Activated T-helper 1 cell treated with anti-CD3 and anti-CD28 coated beads, Interleukin-12 subunit alpha, Interleukin-12 subunit beta, Interleukin-2, Interleukin-4 antibody, amounts not matched to agents 30 ng/mL and 10 ng/mL and 1 ng/mL, durations not matched to agents 14 hours and 24 hours and 36 hours (primary cell): ENCODE data around the gene MN1. TPM values are rescaled to one million over a fixed set of nuclear protein-coding genes. Genes with fewer than 3 reads are reported as not detected.
A peak's percentile ranks its signal among the peaks of the same experiment; 100 is the strongest.

Experiments used
- DNase-seq: peaks from one replicate; pipeline ENCODE4 v3.0.0; 2021; ENCODE audit warnings: low spot score
- H3K27ac Mint-ChIP-seq: one replicate; pipeline ENCODE4 v1.8.0; 2021; ENCODE audit warnings: mild to moderate bottlenecking, mixed read lengths
- H3K27me3 Mint-ChIP-seq: one replicate; pipeline ENCODE4 v1.8.0; 2022; ENCODE audit warnings: mild to moderate bottlenecking, moderate library complexity, mixed read lengths; ENCODE audit not compliant: insufficient read depth
- H3K36me3 Mint-ChIP-seq: one replicate; pipeline ENCODE4 v1.8.0; 2021; ENCODE audit warnings: low read depth, mixed read lengths
- H3K4me1 Mint-ChIP-seq: one replicate; pipeline ENCODE4 v1.8.0; 2021; ENCODE audit warnings: low read depth, mixed read lengths
- H3K4me3 Mint-ChIP-seq: one replicate; pipeline ENCODE4 v1.8.0; 2021; ENCODE audit warnings: mild to moderate bottlenecking, moderate library complexity, mixed read lengths
- H3K9me3 Mint-ChIP-seq: one replicate; pipeline ENCODE4 v1.8.0; 2021; ENCODE audit warnings: mixed read lengths
- intact Hi-C: fragments of 100-400 bp; cut with micrococcal nuclease; formaldehyde crosslinking; loops from one replicate; pipeline ENCODE4 v1.15.1; 2024
- total RNA-seq: library from RNA; stranded (reverse); gene quantifications from 2 replicates; pipeline ENCODE4 v1.2.3, GENCODE V29; 2022

The MN1 gene
- total RNA-seq, 1 donor from 2014 or later = 0.08 TPM

DNA sequence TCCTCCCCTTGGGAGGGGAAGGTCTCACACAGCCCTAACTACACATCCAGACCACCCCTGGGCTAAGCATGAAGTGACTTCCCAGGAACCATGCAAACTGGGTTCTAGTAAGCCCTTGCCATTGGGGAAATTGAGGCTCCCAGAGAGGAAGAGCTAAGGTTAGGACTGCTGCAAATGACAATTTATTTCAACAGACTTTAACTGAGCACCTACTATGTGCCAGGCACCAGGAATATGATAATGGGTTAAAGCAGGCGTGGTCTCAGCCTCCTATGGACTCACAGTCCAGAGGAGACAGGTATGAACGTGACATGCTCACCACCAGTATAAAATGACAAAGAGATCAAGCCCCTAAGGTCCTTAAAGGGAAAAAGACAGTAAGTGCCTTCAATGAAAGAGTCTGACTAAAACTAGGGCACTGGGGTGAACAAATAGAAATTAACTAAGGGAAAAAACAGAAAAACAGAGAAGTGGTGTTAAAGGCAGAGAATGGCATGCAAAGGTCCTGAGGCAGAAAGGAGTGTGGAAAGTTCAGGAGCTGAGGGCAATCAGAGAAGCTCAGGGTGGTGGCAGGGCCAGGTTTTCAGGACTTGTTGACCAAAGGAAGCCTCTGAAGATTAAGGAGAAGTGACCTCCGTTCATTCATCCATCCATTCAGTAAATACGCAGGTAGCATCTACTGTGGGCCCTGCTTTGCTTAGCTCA lies 14.4 kb upstream of the MN1 start:
- H3K9me3 Mint-ChIP-seq = no peaks in the 10 kb centered on the region
- H3K36me3 Mint-ChIP-seq = no peaks in the 10 kb centered on the region
- intact Hi-C loops = no loop called here
- H3K4me1 Mint-ChIP-seq = no peaks in the 10 kb centered on the region
- no peaks in the 10 kb centered on the region for H3K27me3 Mint-ChIP-seq
- DNase-seq = no peak
- H3K4me3 Mint-ChIP-seq = no peak overlapping the region
- H3K27ac Mint-ChIP-seq = no peak overlapping the region

DNA sequence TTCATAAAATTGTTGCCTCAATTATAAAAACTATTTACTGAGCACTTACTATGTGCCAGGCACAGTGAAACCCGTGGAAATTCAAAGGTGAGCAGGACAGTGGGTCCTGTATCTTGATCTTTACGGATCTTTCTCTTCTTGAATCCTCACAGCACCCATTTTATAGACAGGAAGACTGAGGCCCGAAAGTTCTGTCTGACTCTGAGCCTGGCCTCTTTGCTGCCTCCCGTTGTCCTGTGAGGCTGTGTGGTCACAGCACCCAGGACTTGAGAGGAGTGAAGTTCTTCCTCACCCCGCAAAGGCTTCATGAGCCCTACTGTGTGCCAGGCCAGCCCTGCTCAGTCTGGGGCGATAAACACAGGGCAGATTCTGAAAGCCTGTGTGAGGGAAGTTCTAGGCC lies 13.4 kb upstream of the MN1 start:
- no peaks in the 10 kb centered on the region for H3K4me1 Mint-ChIP-seq
- peaks cover 1% of the 10 kb centered on the region for H3K27me3 Mint-ChIP-seq
- no peak for DNase-seq
- no peak overlapping the region for H3K27ac Mint-ChIP-seq
- intact Hi-C loops = no loop called here
- no peaks in the 10 kb centered on the region for H3K9me3 Mint-ChIP-seq
- H3K4me3 Mint-ChIP-seq = no peak overlapping the region
- H3K36me3 Mint-ChIP-seq = no peaks in the 10 kb centered on the region

DNA sequence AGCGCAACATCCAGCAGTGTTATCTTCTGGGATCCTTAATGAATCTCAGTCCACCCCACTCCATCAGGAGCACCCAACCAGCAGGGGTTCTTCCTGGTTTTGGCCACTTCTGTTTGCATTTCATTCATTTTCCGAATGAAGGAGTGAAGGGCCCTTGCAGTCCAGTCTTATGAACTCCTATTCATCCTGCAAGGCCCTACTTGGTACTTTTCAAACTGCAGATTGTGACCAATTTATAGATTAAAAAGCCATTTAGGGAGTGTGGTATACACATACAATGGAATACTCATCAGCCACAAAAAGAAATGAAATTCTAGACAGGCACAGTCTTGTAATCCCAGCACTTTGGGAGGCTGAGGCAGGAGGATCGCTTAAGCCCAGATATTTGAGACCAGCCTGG lies 10.2 kb upstream of the MN1 start:
- Mint-ChIP-seq H3K27me3 (peaks cover 5% of the 10 kb centered on the region), H3K36me3 (no peaks in the 10 kb centered on the region), H3K4me3 (no peak overlapping the region), H3K27ac (no peak overlapping the region), H3K9me3 (no peaks in the 10 kb centered on the region), H3K4me1 (no peaks in the 10 kb centered on the region)
- intact Hi-C loops = no loop called here
- DNase-seq = no peak

DNA sequence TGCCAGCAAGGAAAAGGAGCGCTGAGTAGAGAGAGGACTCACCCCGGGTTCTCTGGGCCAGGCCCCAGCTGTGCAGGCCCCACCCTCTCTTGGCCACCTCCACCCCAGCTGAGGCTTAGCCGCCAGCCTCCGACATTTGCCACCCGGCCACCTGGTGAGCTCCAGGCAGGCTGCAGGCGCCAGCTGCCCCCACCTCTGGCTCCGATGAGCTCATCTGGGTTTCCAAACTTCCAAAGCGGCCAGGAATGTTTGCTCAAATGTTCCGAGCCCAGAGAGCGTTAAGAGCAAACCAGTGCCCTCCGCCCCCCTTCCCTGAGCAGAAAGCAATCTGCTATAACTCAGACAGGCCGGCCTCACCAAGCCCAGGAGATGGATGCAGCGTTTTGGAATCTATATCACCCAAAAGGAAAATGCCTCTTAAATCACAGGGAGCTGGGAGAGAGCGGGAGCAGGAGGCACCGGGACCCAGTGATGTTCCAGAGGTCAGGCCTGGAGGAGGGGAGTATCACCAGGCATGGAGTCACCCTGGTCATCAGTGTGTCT lies 9.1 kb upstream of the MN1 start:
- Mint-ChIP-seq H3K4me3 (no peak overlapping the region), H3K27me3 (peaks cover 6% of the 10 kb centered on the region), H3K36me3 (no peaks in the 10 kb centered on the region), H3K9me3 (no peaks in the 10 kb centered on the region), H3K27ac (no peak overlapping the region), H3K4me1 (no peaks in the 10 kb centered on the region)
- no peak for DNase-seq
- intact Hi-C loops = no loop called here

DNA sequence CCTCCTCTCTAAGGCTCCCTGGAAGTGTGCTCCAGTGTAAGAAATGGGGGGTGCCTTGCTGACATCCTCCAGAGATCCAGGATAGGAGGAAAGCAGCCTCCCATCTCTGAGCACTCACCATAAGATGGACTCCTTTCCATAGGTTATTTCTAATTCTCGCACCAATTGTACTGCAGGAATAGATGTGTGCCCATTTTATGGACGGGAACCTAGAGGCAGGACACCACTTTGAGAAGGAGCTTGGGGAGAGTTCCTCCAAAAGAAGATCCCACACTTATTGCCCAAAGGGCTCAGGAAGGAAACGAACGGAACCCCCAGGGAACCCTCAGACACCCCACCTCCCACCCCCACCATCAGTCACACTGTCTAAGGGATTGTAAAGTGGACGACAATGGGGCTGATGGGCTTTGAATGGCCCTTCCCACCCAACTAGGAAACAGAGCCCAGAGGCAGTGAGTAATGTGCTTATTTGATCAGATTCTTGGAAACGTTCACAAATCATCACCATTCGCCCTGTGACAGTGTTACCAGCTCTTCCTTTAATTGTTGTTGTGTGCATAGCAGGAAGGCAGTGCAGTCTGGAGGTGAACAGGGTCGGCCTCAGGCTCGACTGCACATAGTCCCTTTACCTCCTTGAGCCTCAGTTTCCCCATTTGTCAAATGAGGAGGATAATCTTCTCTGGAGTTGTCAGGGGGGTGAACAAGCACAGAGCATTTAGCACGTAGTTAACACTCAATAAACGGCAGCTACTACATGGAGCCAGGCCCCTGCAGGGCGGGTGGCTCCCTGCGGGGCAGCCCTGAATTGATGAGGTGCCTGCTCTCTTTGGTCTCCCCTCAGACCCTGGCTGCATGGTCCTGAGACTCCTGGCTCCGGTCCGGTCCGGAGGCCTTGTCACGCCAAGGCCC lies 8.4 kb upstream of the MN1 start:
- H3K4me3 Mint-ChIP-seq = no peak overlapping the region

DNA sequence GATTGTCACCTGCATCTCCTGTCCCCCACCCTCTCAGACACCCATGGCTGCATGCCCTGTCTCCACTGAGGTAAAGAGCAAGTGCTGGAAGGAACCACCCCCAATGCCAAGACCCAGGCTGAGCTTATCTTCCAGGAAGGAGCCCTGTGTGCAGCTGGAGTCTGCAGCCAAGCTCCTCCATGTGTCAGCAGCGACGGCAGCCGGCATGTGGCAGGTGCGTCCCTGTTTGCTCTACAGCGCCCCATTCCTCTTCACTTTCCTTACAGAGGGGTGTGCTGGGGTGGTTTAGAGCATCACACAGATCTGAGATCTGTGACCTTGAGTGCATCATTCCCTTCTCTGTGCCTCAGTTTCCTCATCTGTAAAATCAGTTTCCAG lies 7.7 kb upstream of the MN1 start:
- no peaks in the 10 kb centered on the region for H3K9me3 Mint-ChIP-seq
- intact Hi-C loops = no loop called here

More for the DNA sequence above, 8.4 kb upstream of the MN1 start:
- Mint-ChIP-seq H3K27me3 (peaks cover 14% of the 10 kb centered on the region), H3K4me1 (no peaks in the 10 kb centered on the region), H3K9me3 (no peaks in the 10 kb centered on the region), H3K27ac (no peak overlapping the region), H3K36me3 (no peaks in the 10 kb centered on the region)
- intact Hi-C loops = no loop called here
- no peak for DNase-seq

DNA sequence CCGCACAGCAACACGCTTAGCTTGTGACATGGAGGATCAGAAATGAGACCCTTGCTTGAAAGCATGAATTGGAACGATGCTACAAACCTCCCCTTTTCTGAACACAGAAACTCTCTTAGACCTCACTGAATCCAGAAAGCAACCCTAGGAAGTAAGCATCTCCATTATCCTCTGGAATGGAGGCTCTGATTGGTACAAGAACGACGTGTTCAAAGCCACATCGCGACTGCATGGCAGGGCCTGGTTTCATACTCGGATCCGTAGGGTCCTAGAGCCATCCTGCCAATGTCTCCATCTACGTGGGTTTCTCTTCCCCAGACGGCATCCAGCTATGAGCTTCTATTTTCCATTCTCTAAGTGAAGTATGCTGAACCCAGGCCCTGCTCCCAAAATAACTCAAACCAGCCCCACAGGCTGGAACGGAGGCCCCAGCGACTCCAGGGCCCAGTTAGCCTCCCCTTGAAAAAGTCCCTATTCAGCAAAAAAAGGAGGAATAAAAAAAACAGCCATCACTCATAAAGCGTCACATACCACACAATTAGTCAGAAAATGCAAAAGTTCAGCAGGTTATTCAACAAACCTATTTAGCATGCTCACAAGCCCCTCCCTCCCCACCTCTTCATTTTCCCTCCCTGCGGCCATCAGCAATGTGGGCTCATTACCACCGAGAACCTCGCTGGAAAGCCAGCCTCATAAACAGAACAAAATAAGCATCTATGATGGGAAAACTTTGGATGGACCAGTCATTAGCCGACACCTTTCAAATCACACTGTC lies 7.1 kb upstream of the MN1 start:
- Mint-ChIP-seq H3K27ac (no peak overlapping the region), H3K4me1 (peaks cover 5% of the 10 kb centered on the region), H3K9me3 (no peaks in the 10 kb centered on the region), H3K36me3 (no peaks in the 10 kb centered on the region), H3K27me3 (peaks cover 24% of the 10 kb centered on the region), H3K4me3 (no peak overlapping the region)
- no peak for DNase-seq
- intact Hi-C loops = no loop called here

More for the DNA sequence above, 7.7 kb upstream of the MN1 start:
- DNase-seq = no peak
- Mint-ChIP-seq H3K4me1 (peaks cover 5% of the 10 kb centered on the region), H3K27me3 (peaks cover 20% of the 10 kb centered on the region), H3K36me3 (no peaks in the 10 kb centered on the region), H3K27ac (no peak overlapping the region), H3K4me3 (no peak overlapping the region)

DNA sequence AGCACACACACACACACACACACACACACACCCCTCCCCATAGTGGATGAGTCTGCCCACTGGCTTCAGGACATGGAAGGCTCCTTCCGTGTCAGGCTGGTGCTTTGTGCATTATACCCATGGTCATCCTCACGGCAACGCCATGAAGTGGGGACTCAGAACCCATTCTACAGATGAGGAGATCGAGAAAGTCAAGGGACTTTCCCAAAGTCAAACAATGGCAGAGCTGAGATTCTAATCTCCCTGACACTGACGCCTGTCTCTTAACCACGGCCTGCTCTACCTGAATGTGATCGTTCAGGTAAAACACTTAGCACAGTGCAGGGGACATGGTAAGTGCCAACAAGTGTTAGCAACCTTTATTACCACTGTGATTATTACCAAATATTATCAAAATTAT lies 4.3 kb upstream of the MN1 start:
- Mint-ChIP-seq H3K36me3 (no peaks in the 10 kb centered on the region), H3K4me3 (no peak overlapping the region), H3K9me3 (no peaks in the 10 kb centered on the region), H3K27ac (no peak overlapping the region), H3K4me1 (peaks cover 13% of the 10 kb centered on the region), H3K27me3 (peaks cover 40% of the 10 kb centered on the region)
- intact Hi-C loops = loop anchor here (2.0 kb wide), 2 partner anchors 1049 to 1127 kb away; no protein-coding TSS in a partner anchor
- DNase-seq = no peak

DNA sequence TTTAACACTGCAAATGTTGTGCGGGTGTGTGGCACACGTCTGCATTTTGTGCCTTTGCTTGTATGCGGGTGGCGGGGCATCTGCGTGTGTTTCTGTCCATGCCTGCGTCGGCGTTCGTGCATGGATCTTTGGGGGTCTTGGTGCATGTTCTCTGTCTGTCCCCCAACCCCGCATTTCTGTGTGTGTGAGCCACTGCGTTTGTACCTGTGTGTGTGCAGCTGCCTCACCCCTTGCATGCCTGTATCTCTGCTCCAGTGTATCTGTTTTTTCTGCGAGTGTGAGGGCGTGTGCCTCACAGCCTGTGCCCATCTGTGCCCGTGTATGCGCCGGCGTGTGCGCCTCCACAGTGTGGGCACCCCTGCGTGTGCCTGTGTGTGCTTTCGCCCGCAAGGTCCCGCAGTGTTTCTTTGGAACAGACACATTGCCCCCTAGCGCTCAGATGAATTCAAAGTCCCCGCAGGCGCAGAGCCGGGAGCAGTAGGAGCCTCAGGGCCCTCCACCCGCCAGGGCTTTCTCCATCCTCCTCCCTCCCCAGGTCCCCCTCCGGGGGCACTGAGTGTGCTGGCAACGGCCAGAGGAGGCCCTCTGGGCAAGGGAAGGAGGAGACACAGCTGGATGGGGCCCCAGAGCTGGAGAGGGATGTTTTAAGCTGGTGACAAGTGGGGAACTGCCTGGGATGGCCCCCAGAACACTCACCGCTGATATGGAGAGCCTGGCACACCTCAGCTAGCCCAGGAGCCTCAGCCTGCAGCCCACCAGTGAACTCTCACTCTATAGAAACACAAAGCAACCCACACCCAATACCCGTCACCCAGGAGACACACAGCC lies 3.1 kb upstream of the MN1 start:
- no peak overlapping the region for H3K27ac Mint-ChIP-seq
- intact Hi-C loops = loop anchor here (2.0 kb wide), 2 partner anchors 1048 to 1126 kb away; no protein-coding TSS in a partner anchor
- H3K9me3 Mint-ChIP-seq = no peaks in the 10 kb centered on the region
- peaks cover 38% of the 10 kb centered on the region for H3K27me3 Mint-ChIP-seq
- peak; percentile 14 for DNase-seq
- no peaks in the 10 kb centered on the region for H3K36me3 Mint-ChIP-seq
- peaks cover 13% of the 10 kb centered on the region for H3K4me1 Mint-ChIP-seq
- H3K4me3 Mint-ChIP-seq = peak overlapping the region; percentile 53

DNA sequence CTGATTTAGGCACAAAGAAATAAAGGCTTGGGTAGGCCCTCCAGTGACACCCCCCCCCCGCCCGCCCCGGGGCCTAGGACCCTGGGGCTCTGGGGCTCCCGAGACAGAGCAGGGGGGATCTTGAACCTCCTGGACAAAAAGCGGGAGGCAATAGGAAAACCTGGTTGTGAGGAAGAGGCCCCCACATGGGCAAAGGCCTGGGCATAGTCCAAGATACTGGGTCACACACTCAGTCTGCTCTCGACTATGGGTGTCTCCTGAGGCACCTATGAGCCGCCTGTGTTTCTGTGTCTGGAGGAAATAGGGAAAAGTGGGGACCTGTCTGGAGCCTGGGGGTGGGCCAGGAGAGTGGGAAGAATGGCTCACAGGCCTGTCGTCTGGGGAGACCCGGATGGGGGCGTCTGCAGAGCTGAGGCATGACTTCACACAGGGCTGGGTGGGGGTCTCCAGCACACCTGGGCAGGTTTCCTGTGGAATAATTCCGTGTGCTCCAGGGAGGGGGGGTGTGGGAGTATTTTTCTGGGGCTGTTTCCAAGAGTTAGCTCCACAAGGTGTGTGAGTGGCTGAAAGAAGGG lies 2.4 kb upstream of the MN1 start:
- Mint-ChIP-seq H3K4me1 (peaks cover 13% of the 10 kb centered on the region), H3K36me3 (no peaks in the 10 kb centered on the region), H3K27me3 (peaks cover 40% of the 10 kb centered on the region), H3K9me3 (no peaks in the 10 kb centered on the region), H3K27ac (no peak overlapping the region), H3K4me3 (no peak overlapping the region)
- intact Hi-C loops = loop anchor here (2.0 kb wide), 2 partner anchors 1047 to 1125 kb away; no protein-coding TSS in a partner anchor
- DNase-seq = no peak

DNA sequence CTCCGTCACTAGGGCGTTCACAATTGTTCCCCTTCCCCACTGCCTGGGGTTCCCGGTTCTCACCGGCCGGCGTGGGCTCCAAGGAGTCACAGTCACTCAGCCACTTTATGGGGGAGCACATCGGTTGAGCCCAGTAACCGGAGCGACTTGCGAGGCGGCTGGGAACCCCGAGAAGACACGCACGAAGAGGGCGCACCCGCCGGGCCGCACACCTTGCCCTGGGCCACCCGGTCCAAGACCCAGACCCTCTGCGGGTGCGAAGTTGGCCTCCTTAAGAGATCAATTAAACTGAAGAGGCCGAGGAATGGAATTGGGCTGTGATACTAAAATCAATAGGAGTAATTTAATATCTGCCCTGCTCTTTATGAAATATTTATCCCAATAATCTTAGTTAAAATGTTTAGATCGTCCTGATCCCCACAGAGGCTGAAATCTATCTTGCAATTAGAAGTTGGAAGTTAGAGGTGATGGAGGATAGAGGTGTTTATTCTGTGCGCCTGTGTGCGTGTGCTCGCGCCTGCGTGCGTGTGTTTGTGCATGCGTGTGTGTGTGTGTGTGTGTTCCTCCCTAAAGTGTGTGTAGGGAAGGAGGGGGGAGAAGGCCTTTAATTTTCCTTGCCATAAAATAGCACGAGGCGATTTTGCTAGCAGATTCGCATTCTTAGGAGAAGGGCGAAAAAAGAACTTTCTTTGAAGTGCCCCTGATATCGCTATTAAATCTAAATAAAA lies 954 bp upstream of the MN1 start:
- DNase-seq = no peak
- H3K27ac Mint-ChIP-seq = no peak overlapping the region
- H3K36me3 Mint-ChIP-seq = no peaks in the 10 kb centered on the region
- H3K4me1 Mint-ChIP-seq = peaks cover 13% of the 10 kb centered on the region
- intact Hi-C loops = no loop called here
- no peaks in the 10 kb centered on the region for H3K9me3 Mint-ChIP-seq
- H3K4me3 Mint-ChIP-seq = peak overlapping the region; percentile 60
- peaks cover 42% of the 10 kb centered on the region for H3K27me3 Mint-ChIP-seq
